Prostate gland (tissue), 2 donors: Measurements from ENCODE around the gene CES5A.

Experiments
- CTCF ChIP-seq, 4 experiments: fragments of 200-600 bp in 2 of 4; fragments of 450-650 bp in 2 of 4; sonication (generic) in 2 of 4; IDR thresholded peaks; 1 replicate in 3 of 4; 2 replicates in 1 of 4; pipeline ENCODE4 v1.5.1; 2016 to 2019; ENCODE audit warnings: antibody characterized with exemption in 4 of 4, mild to moderate bottlenecking in 2 of 4, moderate library complexity in 2 of 4
- POLR2A ChIP-seq: fragments of 450-650 bp; IDR thresholded peaks from one replicate; pipeline ENCODE4 v1.6.1; 2016; ENCODE audit warnings: antibody characterized with exemption, mild to moderate bottlenecking
- POLR2AphosphoS5 ChIP-seq: sonication (generic); formaldehyde crosslinking; IDR thresholded peaks from one replicate; pipeline ENCODE4 v1.6.1; 2017; ENCODE audit warnings: antibody characterized with exemption

- TF ChIP-seq CTCF (IDR thresholded peaks at IDR 0.05) (no peak), POLR2AphosphoS5 (no peak), POLR2A (no peak)
Observed at GRCh38 chr16:55888546-55888945, 13.4 kb upstream of the CES5A start.
